HepG2 (cell line): ENCODE data around the gene SLC22A23. TPM values are rescaled to one million over a fixed set of nuclear protein-coding genes. Genes with fewer than 3 reads are reported as not detected.
A peak's percentile ranks its signal among the peaks of the same experiment; 100 is the strongest.

Experiments
- ATAC-seq: fragments of 200-7000 bp; cut with Tn5 transposase; 3 replicates; pipeline ENCODE4 v1.9.1; 2020; ENCODE audit warnings: mild to moderate bottlenecking, moderate library complexity
- BruUV-seq: library from RNA; stranded (reverse); fragments of 400-500 nt; replicated peaks from 2 replicates; lab custom pipeline; 2021; lab: Mats Ljungman, UMichigan
- CTCF ChIA-PET: fragments of 300-600 bp; formaldehyde crosslinking; extraction: SDS; loops from one replicate; lab custom pipeline; 2021; ENCODE audit warnings: low total read pairs, inconsistent platforms, low intra/inter-chr PET ratio; lab: Yijun Ruan, JAX
- POLR2A ChIA-PET: fragments of 350-600 bp; sonication (Branson Sonifier 250); formaldehyde crosslinking; loops from one replicate; lab custom pipeline; 2020; ENCODE audit warnings: antibody characterized with exemption, inconsistent platforms; lab: Yijun Ruan, JAX
- DNase-seq: peaks from one replicate; pipeline ENCODE4 v3.0.0-alpha.2; 2015; ENCODE audit warnings: low spot score
- FAIRE-seq: peaks from 3 replicates; lab custom pipeline; 2011; peaks lifted over from hg19 to GRCh38; lab: Jason Lieb, UNC
- H2AFZ ChIP-seq: one replicate; pipeline ENCODE4 v1.6.1; 2011; ENCODE audit warnings: low read length, inconsistent platforms
- H3K27ac ChIP-seq: fragments of 300-600 bp; 3 replicates; pipeline ENCODE4 v1.8.0; 2011; ENCODE audit warnings: mixed run types, mild to moderate bottlenecking, mixed read lengths, low read length, inconsistent platforms; ENCODE audit not compliant: insufficient read depth; ENCODE audit errors: extremely low read length
- H3K27me3 ChIP-seq, 2 experiments: fragments of 200-600 bp in 1 of 2; 2 replicates in 1 of 2; 3 replicates in 1 of 2; pipeline versions ENCODE4 v1.6.0 to v1.8.0; 2011; ENCODE audit warnings: low read length in 2 of 2, mild to moderate bottlenecking in 2 of 2, moderate library complexity in 2 of 2, inconsistent platforms in 1 of 2; ENCODE audit not compliant: insufficient read depth in 2 of 2, control insufficient read depth in 1 of 2
- H3K36me3 ChIP-seq, 2 experiments: fragments of 200-600 bp in 1 of 2; replicated peaks in 1 of 2; 2 replicates in 1 of 2; 3 replicates in 1 of 2; pipeline versions ENCODE4 v1.5.1 to v1.8.0; 2011; ENCODE audit warnings: low read length in 2 of 2, inconsistent platforms in 1 of 2; ENCODE audit not compliant: insufficient read depth in 2 of 2, control insufficient read depth in 1 of 2
- H3K4me1 ChIP-seq: 2 replicates; pipeline ENCODE4 v1.5.1; 2012; ENCODE audit warnings: low read length, inconsistent platforms; ENCODE audit not compliant: insufficient read depth
- H3K4me2 ChIP-seq: 2 replicates; pipeline ENCODE4 v1.6.0; 2011; ENCODE audit warnings: low read depth, low read length, inconsistent platforms
- H3K4me3 ChIP-seq, 3 experiments: fragments of 200-600 bp in 1 of 3; sonication (generic), shearing (Covaris generic) in 1 of 3; replicated peaks in 1 of 3; 2 replicates each; pipeline ENCODE4 v1.5.1; 2011 to 2016; ENCODE audit warnings: low read length in 3 of 3, inconsistent platforms in 2 of 3, low read depth in 2 of 3, mild to moderate bottlenecking in 2 of 3, control low read depth in 1 of 3, mixed read lengths in 1 of 3; ENCODE audit not compliant: insufficient read depth in 1 of 3
- H3K79me2 ChIP-seq: one replicate; pipeline ENCODE4 v1.6.1; 2011; ENCODE audit warnings: low read length, inconsistent platforms; ENCODE audit not compliant: insufficient read depth
- H3K9ac ChIP-seq: 2 replicates; pipeline ENCODE4 v1.6.0; 2011; ENCODE audit warnings: mild to moderate bottlenecking, low read depth, low read length, inconsistent platforms; ENCODE audit not compliant: insufficient read depth
- H3K9me3 ChIP-seq: 2 replicates; pipeline ENCODE4 v1.5.1; 2012; ENCODE audit warnings: mild to moderate bottlenecking, low read length
- H4K20me1 ChIP-seq: 2 replicates; pipeline ENCODE4 v1.6.0; 2011; ENCODE audit warnings: inconsistent platforms, mild to moderate bottlenecking, low read length, moderate library complexity; ENCODE audit not compliant: insufficient read depth
- ATF3 ChIP-seq: sonication (generic); formaldehyde crosslinking; IDR thresholded peaks from 2 replicates; pipeline ENCODE4 v1.4.0; 2020; ENCODE audit warnings: missing genetic modification reagents
- ATF6 ChIP-seq: sonication (generic); formaldehyde crosslinking; conservative IDR thresholded peaks from 2 replicates; pipeline ENCODE4 v1.4.0; 2020; ENCODE audit warnings: missing genetic modification reagents
- HNRNPL ChIP-seq: fragments of 200-400 bp; formaldehyde crosslinking; IDR thresholded peaks from 2 replicates; pipeline ENCODE4 v1.6.1; 2017; ENCODE audit warnings: mild to moderate bottlenecking, low read depth, low read length
- MLX ChIP-seq: IDR thresholded peaks from 2 replicates; pipeline ENCODE4 v1.6.1; 2016
- MTA3 ChIP-seq: sonication (generic); formaldehyde crosslinking; IDR thresholded peaks from 2 replicates; pipeline ENCODE4 v1.4.0; 2020; ENCODE audit warnings: missing genetic modification reagents
- MTERF4 ChIP-seq: sonication (generic); formaldehyde crosslinking; IDR thresholded peaks from 2 replicates; pipeline ENCODE4 v1.8.0; 2023; ENCODE audit warnings: mild to moderate bottlenecking, missing genetic modification reagents
- NONO ChIP-seq, 2 experiments: fragments of 450-650 bp in 1 of 2; sonication (generic) in 1 of 2; formaldehyde crosslinking in 1 of 2; IDR thresholded peaks in 1 of 2; conservative IDR thresholded peaks in 1 of 2; 2 replicates each; pipeline versions ENCODE4 v1.6.1 to v1.8.0; 2017 to 2022; ENCODE audit warnings: mild to moderate bottlenecking in 1 of 2, missing genetic modification reagents in 1 of 2, moderate library complexity in 1 of 2
- SP140L ChIP-seq: sonication (generic); formaldehyde crosslinking; IDR thresholded peaks from 2 replicates; pipeline ENCODE4 v1.4.0; 2020; ENCODE audit warnings: missing genetic modification reagents, borderline replicate concordance
- TBX2 ChIP-seq: sonication (generic); formaldehyde crosslinking; IDR thresholded peaks from 2 replicates; pipeline ENCODE4 v1.5.0; 2020; ENCODE audit warnings: missing genetic modification reagents, mild to moderate bottlenecking, borderline replicate concordance
- TBX3 ChIP-seq: fragments of 450-650 bp; IDR thresholded peaks from 2 replicates; pipeline ENCODE4 v1.6.1; 2017; ENCODE audit warnings: antibody characterized with exemption, mild to moderate bottlenecking, inconsistent platforms, borderline replicate concordance
- TIGD3 ChIP-seq: sonication (generic); formaldehyde crosslinking; IDR thresholded peaks from 2 replicates; pipeline ENCODE4 v1.5.1; 2020; ENCODE audit warnings: mild to moderate bottlenecking, missing genetic modification reagents, borderline replicate concordance
- TOE1 ChIP-seq: sonication (generic); formaldehyde crosslinking; IDR thresholded peaks from 2 replicates; pipeline ENCODE4 v1.4.0; 2020; ENCODE audit warnings: mild to moderate bottlenecking, missing genetic modification reagents
- ZNF772 ChIP-seq: sonication (generic); formaldehyde crosslinking; IDR thresholded peaks from 2 replicates; pipeline ENCODE4 v1.5.0; 2020; ENCODE audit warnings: mild to moderate bottlenecking, missing genetic modification reagents
- ZNF776 ChIP-seq: sonication (generic); formaldehyde crosslinking; IDR thresholded peaks from 2 replicates; pipeline ENCODE4 v1.4.0; 2020; ENCODE audit warnings: mild to moderate bottlenecking, missing genetic modification reagents
- ZNF790 ChIP-seq: sonication (generic); formaldehyde crosslinking; IDR thresholded peaks from 2 replicates; pipeline ENCODE4 v1.8.0; 2022; ENCODE audit warnings: missing genetic modification reagents, mild to moderate bottlenecking, borderline replicate concordance
- WGBS: methylation state at CpG from one replicate; pipeline ENCODE4 v1.1.6; 2017; ENCODE audit warnings: low lambda C conversion rate; 5-methylcytosine and 5-hydroxymethylcytosine counted together
- in situ Hi-C: cut with HindIII; loops from 2 replicates; pipeline ENCODE4 v1.10.0; 2017; ENCODE audit warnings: low pct_unique_long_range_greater_than_20kb; ENCODE audit not compliant: extremely low pct_ligation_motif_present
- intact Hi-C: fragments of 100-400 bp; cut with micrococcal nuclease; formaldehyde crosslinking; loops from one replicate; pipeline ENCODE4 v1.10.0; 2022; ENCODE audit not compliant: unreplicated experiment
- polyA plus RNA-seq, 8 experiments: library from polyadenylated mRNA; depleted of rRNA in 3 of 8; stranded (reverse) in 7 of 8; unstranded in 1 of 8; fragments of >200 nt; fragmentation: Illumina TruSeq in 4 of 8; extraction: Trizol in 4 of 8; gene quantifications; 2 replicates each; pipeline versions ENCODE4 v1.2.1 to v1.2.3, GENCODE V29; 2011 to 2016; ENCODE audit warnings: low read depth in 4 of 8, missing spikeins in 1 of 8, mixed read lengths in 1 of 8; ENCODE audit not compliant: insufficient read depth in 1 of 8
- total RNA-seq, 5 experiments: library from RNA; depleted of rRNA; stranded (reverse); fragments of >200 nt; fragmentation: Illumina TruSeq; extraction: Trizol; gene quantifications; 2 replicates each; pipeline ENCODE4 v1.2.3, GENCODE V29; 2016; ENCODE audit warnings: low read depth in 1 of 5

SLC22A23 gene
- total and polyA plus RNA-seq, 2 of the 13 experiments (the other 11 are each of a cell fraction or from before 2014, with no cell fraction given) = 11.8 to 17.5 TPM

GRCh38 chr6:3377536-3378397 lies 79.1 kb downstream of the SLC22A23 start (continued):
- TF ChIP-seq ZNF790 = 0 out of 2 replicates have a peak, but pooled peaks have one; percentile 30
- TF ChIP-seq HNRNPL = 0 out of 2 replicates have a peak, but pooled peaks have one; percentile 59

GRCh38 chr6:3376893-3377535 lies 79.8 kb downstream of the SLC22A23 start:
- Histone ChIP-seq H3K36me3 (peaks cover 1 to 8% of the 10 kb centered on the region in 2 experiments; a peak in 2 of 5 replicates), H4K20me1 (no peaks in the 10 kb centered on the region), H3K4me2 (peak overlapping the region; percentile 45), H3K27me3 (no peaks in the 10 kb centered on the region), H2AFZ (no peak overlapping the region), H3K4me3 (no peak overlapping the region; a peak in 1 of 6 replicates), H3K27ac (peak overlapping the region; percentile 87), H3K4me1 (peaks cover 100% of the 10 kb centered on the region), H3K9ac (peak overlapping the region; percentile 60), H3K79me2 (peaks cover 86% of the 10 kb centered on the region), H3K9me3 (no peaks in the 10 kb centered on the region)
- POLR2A ChIA-PET = interaction anchor here (1.5 to 9.2 kb wide), 5 partner anchors 11 to 80 kb away, joined by 3 to 271 read pairs (median 12); partner anchors contain the start of gene SLC22A23
- DNase-seq (peak; percentile 63), ATAC-seq (no peak), FAIRE-seq (no peak)
- in situ Hi-C loops (no loop called here), intact Hi-C loops (no loop called here)
- 78% methylated on average over 3 of the region's 3 CpGs for WGBS
- CTCF ChIA-PET = no interaction called here
- BruUV-seq = no TSS peak
- TF ChIP-seq NONO (IDR thresholded peaks at IDR 0.05) (no peak), NONO (CRISPR knock-in tag; conservative IDR thresholded peaks at IDR 0.05) (no peak), MTA3 (no peak), TBX3 (peak; percentile 39; the same call in 1 of the 2 replicates), ZNF772 (CRISPR knock-in tag) (0 out of 2 replicates have a peak, but pooled peaks have one; percentile 22), TIGD3 (no peak), TOE1 (CRISPR knock-in tag) (no peak), ATF6 (CRISPR knock-in tag) (no peak), TBX2 (CRISPR knock-in tag) (0 out of 2 replicates have a peak, but pooled peaks have one; percentile 8), MLX (no peak), SP140L (CRISPR knock-in tag) (no peak), ATF3 (CRISPR knock-in tag) (peak; percentile 33; the same call in 1 of the 2 replicates), ZNF776 (no peak), MTERF4 (CRISPR knock-in tag) (no peak)
